Activated CD8-positive, alpha-beta memory T cell treated with anti-CD3 and anti-CD28 coated beads, Interleukin-2, amount 10 ng/mL, durations not matched to agents 7 days and 5 days (primary cell): ENCODE results near the gene CPNE1. TPM values are rescaled to one million over a fixed set of nuclear protein-coding genes. Genes with fewer than 3 reads are reported as not detected.

Experiments used
- ATAC-seq: fragments of 150-1000 bp; cut with Tn5 transposase; one replicate; pipeline ENCODE4 v1.10.0; 2021; ENCODE audit warnings: moderate library complexity
- CTCF ChIA-PET: fragments of 350-600 bp; sonication (Branson Sonifier 250); formaldehyde crosslinking; loops from one replicate; lab custom pipeline; 2021; ENCODE audit warnings: antibody characterized with exemption; lab: Charles Lee
- DNase-seq: peaks from one replicate; pipeline ENCODE4 v3.0.0-alpha.2; 2020
- H3K27ac Mint-ChIP-seq: one replicate; pipeline ENCODE4 v1.8.0; 2021; ENCODE audit warnings: mild to moderate bottlenecking, mixed read lengths
- H3K27me3 Mint-ChIP-seq: one replicate; pipeline ENCODE4 v1.8.0; 2021; ENCODE audit warnings: mixed read lengths
- H3K36me3 Mint-ChIP-seq: one replicate; pipeline ENCODE4 v1.8.0; 2021; ENCODE audit warnings: mild to moderate bottlenecking, mixed read lengths
- H3K4me1 Mint-ChIP-seq: one replicate; pipeline ENCODE4 v1.8.0; 2021; ENCODE audit warnings: mixed read lengths
- H3K4me3 Mint-ChIP-seq: one replicate; pipeline ENCODE4 v1.8.0; 2021; ENCODE audit warnings: mild to moderate bottlenecking, moderate library complexity, mixed read lengths
- H3K9me3 Mint-ChIP-seq: one replicate; pipeline ENCODE4 v1.8.0; 2022; ENCODE audit warnings: low read depth, mixed read lengths
- total RNA-seq, 2 experiments: library from RNA; stranded (reverse); gene quantifications; one replicate each; pipeline ENCODE4 v1.2.3, GENCODE V29; 2021

The CPNE1 gene
- total RNA-seq, 2 experiments from 2014 or later = 277 to 286 TPM

DNA sequence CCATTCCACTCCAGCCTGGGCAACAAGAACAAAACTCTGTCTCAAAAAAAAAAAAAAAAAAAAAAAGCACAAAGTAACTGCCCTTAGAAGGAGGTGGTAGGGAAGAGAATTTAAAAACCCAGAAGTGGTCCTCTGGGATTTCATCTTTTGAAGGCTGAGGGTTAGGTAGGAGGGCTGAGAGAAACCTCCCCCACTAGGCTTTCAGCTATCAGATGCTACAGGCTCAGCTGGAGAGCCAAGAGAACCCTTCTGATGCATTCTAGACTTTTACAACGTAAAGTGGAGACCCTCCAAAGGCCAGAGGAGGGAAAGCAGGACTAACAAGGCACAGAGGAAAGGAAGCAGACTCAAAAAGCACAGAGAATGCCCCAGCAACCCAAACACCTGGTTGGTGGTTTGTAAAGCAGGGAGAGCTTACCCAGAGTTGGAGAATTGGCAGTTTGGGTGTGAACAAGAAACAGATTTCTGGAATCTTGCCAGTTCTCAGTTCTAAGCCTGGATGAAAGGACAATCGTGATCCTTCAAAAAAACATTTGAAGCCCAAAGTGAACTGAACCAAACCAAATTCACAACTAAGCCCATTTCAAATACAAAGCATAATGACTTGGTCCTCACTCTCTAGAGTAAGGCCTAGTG, 72.2 kb downstream of the CPNE1 start:
- no peaks in the 10 kb centered on the region for H3K4me1 Mint-ChIP-seq
- CTCF ChIA-PET = interaction anchor here (0.7 to 1.7 kb wide), 2 partner anchors 9 to 292 kb away, joined by 3 to 5 read pairs; no protein-coding TSS in a partner anchor
- no peak overlapping the region for H3K4me3 Mint-ChIP-seq
- H3K27ac Mint-ChIP-seq = no peak overlapping the region
- DNase-seq (no peak), ATAC-seq (no peak)
- no peaks in the 10 kb centered on the region for H3K36me3 Mint-ChIP-seq
- H3K9me3 Mint-ChIP-seq = no peaks in the 10 kb centered on the region
- peaks cover 15% of the 10 kb centered on the region for H3K27me3 Mint-ChIP-seq

DNA sequence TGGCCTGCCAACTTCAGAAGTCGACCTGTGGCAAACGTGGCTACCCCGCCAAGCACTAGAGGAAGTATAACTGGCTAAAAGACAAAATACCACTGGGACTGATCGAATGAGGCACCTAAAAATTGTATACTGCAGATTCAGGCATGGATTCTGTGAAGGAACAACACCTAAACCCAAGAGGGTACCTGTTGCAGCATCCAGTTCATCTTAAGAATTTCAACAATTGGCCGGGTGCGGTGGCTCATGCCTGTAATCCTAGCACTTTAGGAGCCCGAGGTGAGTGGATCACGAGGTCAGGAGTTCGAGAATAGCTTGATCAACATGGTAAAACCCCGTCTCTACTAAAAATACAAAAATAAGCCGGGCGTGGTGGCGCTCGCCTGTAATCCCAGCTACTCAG, 76.3 kb downstream of the CPNE1 start:
- no peak overlapping the region for H3K4me3 Mint-ChIP-seq

DNA sequence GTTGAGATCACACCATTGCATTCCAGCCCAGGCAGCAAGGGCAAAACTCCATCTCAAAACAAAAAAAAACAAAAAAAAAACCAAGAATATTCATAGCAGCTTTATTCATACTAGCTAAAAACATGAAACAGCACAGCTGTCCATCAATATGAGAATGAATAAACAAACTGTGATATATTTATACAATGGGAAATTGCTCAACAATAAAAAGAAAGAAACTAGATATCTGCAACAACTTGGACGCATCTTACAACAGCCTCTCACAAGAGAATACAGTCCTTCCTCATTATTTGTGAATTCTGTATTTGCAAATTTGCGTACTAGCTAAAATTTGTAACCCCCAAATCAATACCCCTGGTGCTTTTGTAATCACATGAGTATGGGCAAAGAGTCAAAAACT, 77.3 kb downstream of the CPNE1 start:
- ATAC-seq (no peak), DNase-seq (no peak)
- no peak overlapping the region for H3K27ac Mint-ChIP-seq
- H3K4me1 Mint-ChIP-seq = no peaks in the 10 kb centered on the region
- H3K9me3 Mint-ChIP-seq = no peaks in the 10 kb centered on the region
- CTCF ChIA-PET = interaction anchor here (0.6 to 1.6 kb wide), 3 partner anchors 9 to 497 kb away, joined by 3 read pairs; no protein-coding TSS in a partner anchor
- no peak overlapping the region for H3K4me3 Mint-ChIP-seq
- no peaks in the 10 kb centered on the region for H3K27me3 Mint-ChIP-seq
- H3K36me3 Mint-ChIP-seq = no peaks in the 10 kb centered on the region

More for the DNA sequence above, 76.3 kb downstream of the CPNE1 start:
- H3K4me1 Mint-ChIP-seq = no peaks in the 10 kb centered on the region
- no peaks in the 10 kb centered on the region for H3K36me3 Mint-ChIP-seq
- H3K27me3 Mint-ChIP-seq = no peaks in the 10 kb centered on the region
- DNase-seq = no peak
- CTCF ChIA-PET = interaction anchor here (0.9 to 1.6 kb wide), 2 partner anchors 10 to 15 kb away, joined by 3 read pairs; no protein-coding TSS in a partner anchor
- H3K27ac Mint-ChIP-seq = no peak overlapping the region
- no peak for ATAC-seq
- no peaks in the 10 kb centered on the region for H3K9me3 Mint-ChIP-seq

DNA sequence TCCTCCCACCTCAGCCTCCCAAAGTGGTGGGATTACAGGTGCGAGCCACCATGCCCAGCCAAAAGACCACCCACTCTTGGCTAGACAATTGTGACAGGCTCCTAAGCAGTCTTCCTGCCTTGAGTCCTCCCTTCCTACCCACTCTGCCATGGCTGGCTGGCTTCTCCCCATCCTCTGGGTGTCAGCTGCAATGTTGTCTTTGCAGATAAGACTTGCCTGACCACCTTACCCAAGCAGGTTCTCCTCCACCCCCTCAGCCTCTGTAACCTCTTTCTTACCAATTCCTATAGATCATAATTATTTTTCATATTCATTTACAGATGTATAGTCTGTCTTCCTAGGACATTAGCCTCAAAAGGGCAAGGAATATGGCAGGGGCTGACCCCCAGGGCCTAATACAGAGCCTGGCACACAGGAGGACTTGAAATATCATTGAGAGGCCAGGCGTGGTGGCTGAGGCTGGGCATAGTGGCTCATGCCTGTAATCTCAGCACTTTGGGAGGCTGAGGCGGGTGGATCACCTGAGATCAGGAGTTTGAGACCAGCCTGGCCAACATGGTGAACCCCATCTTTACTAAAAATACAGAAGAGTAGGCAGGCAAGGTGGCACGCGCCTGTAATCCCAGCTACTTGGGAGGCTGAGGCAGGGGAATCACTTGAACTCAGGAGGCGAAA, 77.8 kb downstream of the CPNE1 start:
- Mint-ChIP-seq H3K4me1 (no peaks in the 10 kb centered on the region), H3K9me3 (no peaks in the 10 kb centered on the region), H3K4me3 (no peak overlapping the region), H3K36me3 (no peaks in the 10 kb centered on the region), H3K27me3 (no peaks in the 10 kb centered on the region), H3K27ac (no peak overlapping the region)
- DNase-seq (no peak), ATAC-seq (no peak)
- CTCF ChIA-PET = interaction anchor here (0.6 to 1.6 kb wide), 2 partner anchors 8 to 496 kb away, joined by 3 read pairs; no protein-coding TSS in a partner anchor

DNA sequence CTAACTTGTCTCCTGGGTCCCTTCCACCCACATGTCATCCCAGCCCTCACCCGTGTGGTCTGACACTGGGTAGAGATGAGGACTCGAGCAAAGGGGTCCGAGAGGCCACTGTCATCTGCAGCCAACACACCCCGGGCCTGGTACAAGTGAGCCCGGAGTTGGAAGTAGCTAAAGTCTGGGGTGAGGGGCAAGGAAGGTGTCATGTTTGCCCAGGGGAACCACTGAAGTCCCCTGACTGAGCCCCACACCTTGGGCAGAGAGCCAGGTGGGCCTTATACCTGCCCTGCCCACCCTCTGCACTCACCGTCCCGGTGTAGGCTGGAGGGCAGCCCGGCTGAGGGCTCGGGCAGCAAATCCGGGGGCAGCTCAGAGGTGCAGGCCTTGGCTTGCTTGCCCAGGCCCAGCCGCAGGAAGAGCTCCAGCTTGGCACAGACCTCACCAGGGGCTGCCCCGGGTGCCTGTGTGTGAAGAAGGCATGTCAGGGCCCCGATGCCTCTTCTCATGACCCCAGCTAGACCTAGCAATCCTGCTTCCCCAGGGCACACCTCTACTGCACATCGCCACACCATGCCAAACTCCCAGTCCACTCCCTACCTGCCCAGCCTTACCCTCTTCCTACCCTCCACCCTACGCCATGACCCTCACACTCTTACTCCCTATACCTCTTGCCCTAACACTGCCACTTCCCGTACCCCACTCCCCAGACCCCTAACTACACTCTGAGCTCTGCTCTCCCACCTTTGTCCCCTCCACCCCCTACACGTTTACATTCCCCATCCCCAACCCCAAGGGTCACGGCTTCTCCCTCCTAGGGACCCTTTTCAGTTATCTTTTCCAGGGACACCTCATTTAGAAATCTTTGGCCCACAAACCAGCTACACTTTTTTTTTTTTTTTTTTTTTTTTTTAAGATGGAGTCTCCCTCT, 80.8 kb downstream of the CPNE1 start:
- CTCF ChIA-PET = no interaction called here
- no peaks in the 10 kb centered on the region for H3K9me3 Mint-ChIP-seq
- no peak for ATAC-seq

DNA sequence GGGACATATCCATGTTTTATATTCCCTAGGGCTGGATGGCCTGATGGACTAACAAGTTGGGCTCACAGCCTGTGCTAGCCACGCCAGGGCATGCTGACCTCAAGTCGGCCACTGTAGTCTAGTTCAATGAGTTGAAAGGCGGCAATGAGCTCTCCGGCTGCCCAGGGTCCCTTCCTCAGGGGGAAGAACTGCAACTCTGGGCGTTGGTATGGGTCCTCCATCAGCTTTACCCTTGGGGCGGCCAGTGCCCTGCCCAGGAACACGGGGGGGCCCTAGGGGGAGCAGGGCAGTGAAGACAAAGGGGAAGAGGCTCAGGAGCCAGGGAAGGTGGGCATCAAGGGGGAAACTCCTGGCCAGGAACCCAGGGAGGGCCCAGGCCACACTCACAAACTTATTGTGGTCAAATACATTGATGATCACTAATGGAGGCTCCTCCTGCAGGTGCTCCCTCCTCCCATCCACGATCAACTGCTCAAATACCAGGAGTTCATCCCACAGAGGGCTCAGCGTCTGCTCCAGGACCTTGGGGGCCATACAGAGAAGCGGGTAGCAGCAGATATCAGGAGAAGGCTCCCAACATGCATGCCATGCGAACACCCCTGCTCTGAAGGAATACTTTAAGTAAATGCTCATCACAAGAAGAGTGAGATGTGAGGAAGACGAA, 81.8 kb downstream of the CPNE1 start:
- no peaks in the 10 kb centered on the region for H3K4me1 Mint-ChIP-seq
- no peak overlapping the region for H3K27ac Mint-ChIP-seq
- H3K4me3 Mint-ChIP-seq = no peak overlapping the region
- no peak for DNase-seq
- CTCF ChIA-PET = no interaction called here
- no peaks in the 10 kb centered on the region for H3K36me3 Mint-ChIP-seq
- no peaks in the 10 kb centered on the region for H3K9me3 Mint-ChIP-seq
- no peaks in the 10 kb centered on the region for H3K27me3 Mint-ChIP-seq
- no peak for ATAC-seq

More for the DNA sequence above, 80.8 kb downstream of the CPNE1 start:
- H3K4me3 Mint-ChIP-seq = no peak overlapping the region
- no peaks in the 10 kb centered on the region for H3K36me3 Mint-ChIP-seq
- DNase-seq = no peak
- H3K27ac Mint-ChIP-seq = no peak overlapping the region
- no peaks in the 10 kb centered on the region for H3K27me3 Mint-ChIP-seq
- no peaks in the 10 kb centered on the region for H3K4me1 Mint-ChIP-seq

DNA sequence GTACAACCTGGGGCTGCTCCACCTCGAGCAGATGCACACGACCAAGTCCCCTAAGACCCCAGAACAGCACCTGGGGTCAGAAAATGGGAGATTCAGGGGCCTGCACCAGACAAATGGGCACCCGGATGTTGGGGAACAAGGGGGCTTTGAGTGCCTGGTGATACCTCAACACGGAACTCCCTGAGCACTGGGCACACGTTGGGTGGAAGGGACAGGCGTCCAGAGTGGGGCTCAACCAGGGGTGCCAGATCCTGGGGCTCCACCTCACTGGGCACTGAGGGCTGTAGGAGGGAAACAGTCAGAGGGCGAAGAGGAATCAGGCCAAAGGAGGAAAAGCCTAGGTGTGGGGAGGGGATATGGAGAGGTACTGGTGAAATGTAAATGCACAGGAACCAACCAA, 82.6 kb downstream of the CPNE1 start:
- H3K9me3 Mint-ChIP-seq = no peaks in the 10 kb centered on the region
- CTCF ChIA-PET = interaction anchor here (0.6 kb wide), 1 partner anchor 416 kb away, joined by 3 read pairs; no protein-coding TSS in a partner anchor
- DNase-seq (no peak), ATAC-seq (no peak)
- H3K27me3 Mint-ChIP-seq = no peaks in the 10 kb centered on the region
- H3K27ac Mint-ChIP-seq = no peak overlapping the region
- no peaks in the 10 kb centered on the region for H3K4me1 Mint-ChIP-seq
- H3K4me3 Mint-ChIP-seq = no peak overlapping the region
- H3K36me3 Mint-ChIP-seq = no peaks in the 10 kb centered on the region

DNA sequence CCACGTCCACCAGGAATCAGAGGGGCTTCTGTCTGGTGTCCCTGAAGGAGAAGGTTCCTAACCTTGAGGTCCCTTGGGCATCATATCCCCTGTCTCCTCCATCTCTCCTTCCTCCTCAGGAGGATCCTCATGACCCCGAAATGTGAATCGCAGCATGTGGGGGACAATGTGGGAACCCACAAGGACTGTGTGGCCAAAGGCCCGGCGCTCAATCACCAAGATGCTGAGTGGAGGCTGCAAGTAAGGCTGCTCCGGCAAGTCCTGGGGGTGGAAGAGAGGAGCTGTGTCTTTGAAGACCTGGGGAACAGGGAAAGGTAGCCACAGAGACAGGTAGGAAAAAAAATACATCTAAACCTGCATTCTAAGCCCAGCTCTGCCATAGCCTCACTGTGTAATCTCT, 85.5 kb downstream of the CPNE1 start:
- no peaks in the 10 kb centered on the region for H3K4me1 Mint-ChIP-seq
- no peaks in the 10 kb centered on the region for H3K9me3 Mint-ChIP-seq
- no peak overlapping the region for H3K27ac Mint-ChIP-seq
- ATAC-seq (no peak), DNase-seq (no peak)
- H3K4me3 Mint-ChIP-seq = no peak overlapping the region
- no peaks in the 10 kb centered on the region for H3K36me3 Mint-ChIP-seq
- CTCF ChIA-PET = interaction anchor here (1.0 kb wide), 1 partner anchor 9 kb away, joined by 3 read pairs; no protein-coding TSS in a partner anchor
- peaks cover 9% of the 10 kb centered on the region for H3K27me3 Mint-ChIP-seq

DNA sequence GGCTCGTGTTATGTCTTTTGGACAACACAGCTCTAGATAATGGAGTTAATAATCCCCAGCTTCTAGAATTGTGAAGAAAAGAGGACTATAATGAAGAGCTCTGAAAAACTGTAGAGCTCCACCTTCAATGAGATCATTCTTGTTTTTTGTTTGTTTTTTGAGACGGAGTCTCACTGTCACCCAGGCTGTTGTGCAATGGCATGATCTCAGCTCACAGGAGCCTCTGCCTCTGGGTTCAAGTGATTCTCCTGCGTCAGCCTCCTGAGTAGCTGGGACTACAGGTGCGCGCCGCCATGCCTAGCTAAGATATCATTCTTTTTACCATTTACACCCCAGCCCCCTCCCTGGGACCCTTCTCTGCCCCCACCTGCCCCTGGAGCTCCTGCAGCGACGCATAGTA, 86.2 kb downstream of the CPNE1 start:
- H3K27ac Mint-ChIP-seq = no peak overlapping the region
- CTCF ChIA-PET = interaction anchor here (1.0 kb wide), 1 partner anchor 9 kb away, joined by 3 read pairs; no protein-coding TSS in a partner anchor
- H3K4me3 Mint-ChIP-seq = no peak overlapping the region
- no peaks in the 10 kb centered on the region for H3K9me3 Mint-ChIP-seq
- H3K27me3 Mint-ChIP-seq = peaks cover 9% of the 10 kb centered on the region
- H3K4me1 Mint-ChIP-seq = no peaks in the 10 kb centered on the region
- H3K36me3 Mint-ChIP-seq = no peaks in the 10 kb centered on the region
- no peak for ATAC-seq
- DNase-seq = no peak

DNA sequence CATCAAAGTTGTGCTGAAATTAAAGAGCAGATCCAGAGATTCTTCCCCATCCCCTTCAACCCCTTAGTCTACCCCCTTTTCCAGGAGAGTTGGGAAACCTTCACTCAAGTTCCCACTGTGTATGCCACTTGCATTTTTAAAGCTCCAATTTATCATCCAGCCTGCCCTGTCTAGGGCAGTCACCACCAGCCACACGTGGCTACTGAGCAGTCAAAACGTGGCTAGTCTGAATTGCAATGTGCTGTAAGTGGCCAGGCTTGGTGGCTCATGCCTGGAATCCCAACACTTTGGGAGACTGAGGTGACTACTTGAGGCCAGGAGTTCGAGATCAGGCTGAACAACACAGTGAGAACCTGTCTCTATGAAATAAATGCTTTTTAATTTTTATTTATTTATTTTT, 87.9 kb downstream of the CPNE1 start:
- Mint-ChIP-seq H3K4me1 (no peaks in the 10 kb centered on the region), H3K4me3 (no peak overlapping the region), H3K27me3 (peaks cover 9% of the 10 kb centered on the region), H3K27ac (no peak overlapping the region), H3K36me3 (peaks cover 2% of the 10 kb centered on the region), H3K9me3 (peaks cover 3% of the 10 kb centered on the region)
- CTCF ChIA-PET = no interaction called here
- ATAC-seq (no peak), DNase-seq (no peak)
